Measurements from ENCODE around the gene VLDLR.
"Not testable (repeated sequence)": the region's sequence is repeated elsewhere in the genome, so short reads cannot be mapped to it uniquely, and the experiment has no call there.

Gene VLDLR

DNA sequence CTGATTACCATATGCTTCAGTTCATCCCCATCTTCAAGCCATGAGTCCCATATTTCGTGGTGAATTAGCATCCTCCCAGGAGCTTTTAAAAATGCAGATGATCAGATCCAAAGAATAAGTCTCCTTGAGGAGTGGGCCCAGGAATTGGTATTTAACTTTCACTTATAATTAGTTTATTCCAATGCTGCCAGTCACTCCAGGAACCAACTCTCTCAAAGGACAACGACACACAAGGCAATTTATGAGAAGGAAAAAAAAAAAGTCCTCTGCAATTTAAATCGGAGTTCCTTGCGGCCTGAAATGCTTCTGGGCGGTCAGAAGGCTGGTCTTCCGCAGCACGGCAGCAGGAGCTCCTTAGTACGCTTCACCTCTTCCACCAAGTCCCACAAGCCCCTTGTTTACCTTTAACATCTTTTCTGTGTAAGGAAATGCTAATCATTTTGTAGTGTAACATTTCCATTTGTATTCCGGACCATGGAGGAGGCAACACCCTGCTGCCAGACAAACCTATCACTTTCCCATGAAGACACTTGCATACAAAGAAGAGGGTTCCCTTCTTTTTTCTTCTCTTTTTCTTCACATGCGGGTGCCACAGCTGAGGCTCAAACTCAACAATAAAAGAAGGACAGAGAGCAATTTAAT, 79.4 kb downstream of the VLDLR start:
- Histone ChIP-seq H3K9ac (ENCODE audit: low read length) (no peak overlapping the region), H3K9me3 (ENCODE audit: control insufficient read depth, low read length) (no peaks in the 10 kb centered on the region), H3K4me3 (ENCODE audit: low read length) (no peak overlapping the region), H3K27me3 (ENCODE audit: control insufficient read depth, insufficient read depth, low read length) (no peaks in the 10 kb centered on the region), H3K4me1 (ENCODE audit: control insufficient read depth, insufficient read depth, low read length) (no peaks in the 10 kb centered on the region), H3K36me3 (ENCODE audit: control insufficient read depth, insufficient read depth, low read length) (no peaks in the 10 kb centered on the region)

GRCh38 chr9:2704504-2704903, 82.9 kb downstream of the VLDLR start:
- H3K9me3 ChIP-seq (ENCODE audit: control insufficient read depth, low read length): no peaks in the 10 kb centered on the region
- H3K4me3 ChIP-seq (ENCODE audit: low read length): no peak overlapping the region
- no peaks in the 10 kb centered on the region for H3K27me3 ChIP-seq (ENCODE audit: control insufficient read depth, insufficient read depth, low read length)
- H3K36me3 ChIP-seq (ENCODE audit: control insufficient read depth, insufficient read depth, low read length): no peaks in the 10 kb centered on the region
- no peaks in the 10 kb centered on the region for H3K4me1 ChIP-seq (ENCODE audit: control insufficient read depth, insufficient read depth, low read length)
- no peak overlapping the region for H3K9ac ChIP-seq (ENCODE audit: low read length)

- H3K4me3 ChIP-seq (ENCODE audit: low read length); H3K9ac ChIP-seq (ENCODE audit: low read length); H3K9me3 ChIP-seq (ENCODE audit: control insufficient read depth, low read length); H3K36me3 ChIP-seq (ENCODE audit: control insufficient read depth, insufficient read depth, low read length); H3K4me1 ChIP-seq (ENCODE audit: control insufficient read depth, insufficient read depth, low read length); H3K27me3 ChIP-seq (ENCODE audit: control insufficient read depth, insufficient read depth, low read length): not testable (repeated sequence)
Observed at GRCh38 chr9:2707256-2707655, 85.7 kb downstream of the VLDLR start.

Measured in mucosa of stomach (tissue), 1 donor.